NCI-H128 (cell line): ENCODE measurements around the gene LMOD2.
"Not testable (repeated sequence)": the region's sequence is repeated elsewhere in the genome, so short reads cannot be mapped to it uniquely, and the experiment has no call there.

Source experiments
- DNase-seq: peaks from one replicate; lab custom pipeline; 2025; ENCODE audit not compliant: unreplicated experiment; lab: John Stamatoyannopoulos, UW

The LMOD2 gene, protein sequence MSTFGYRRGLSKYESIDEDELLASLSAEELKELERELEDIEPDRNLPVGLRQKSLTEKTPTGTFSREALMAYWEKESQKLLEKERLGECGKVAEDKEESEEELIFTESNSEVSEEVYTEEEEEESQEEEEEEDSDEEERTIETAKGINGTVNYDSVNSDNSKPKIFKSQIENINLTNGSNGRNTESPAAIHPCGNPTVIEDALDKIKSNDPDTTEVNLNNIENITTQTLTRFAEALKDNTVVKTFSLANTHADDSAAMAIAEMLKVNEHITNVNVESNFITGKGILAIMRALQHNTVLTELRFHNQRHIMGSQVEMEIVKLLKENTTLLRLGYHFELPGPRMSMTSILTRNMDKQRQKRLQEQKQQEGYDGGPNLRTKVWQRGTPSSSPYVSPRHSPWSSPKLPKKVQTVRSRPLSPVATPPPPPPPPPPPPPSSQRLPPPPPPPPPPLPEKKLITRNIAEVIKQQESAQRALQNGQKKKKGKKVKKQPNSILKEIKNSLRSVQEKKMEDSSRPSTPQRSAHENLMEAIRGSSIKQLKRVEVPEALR

GRCh38 chr7:123655614-123656013 lies at the start of gene LMOD2:
LMOD2 (plus strand) TSS chr7:123655866; CDS start chr7:123655964, 98 bp downstream.
- DNase-seq: no peak

DNA sequence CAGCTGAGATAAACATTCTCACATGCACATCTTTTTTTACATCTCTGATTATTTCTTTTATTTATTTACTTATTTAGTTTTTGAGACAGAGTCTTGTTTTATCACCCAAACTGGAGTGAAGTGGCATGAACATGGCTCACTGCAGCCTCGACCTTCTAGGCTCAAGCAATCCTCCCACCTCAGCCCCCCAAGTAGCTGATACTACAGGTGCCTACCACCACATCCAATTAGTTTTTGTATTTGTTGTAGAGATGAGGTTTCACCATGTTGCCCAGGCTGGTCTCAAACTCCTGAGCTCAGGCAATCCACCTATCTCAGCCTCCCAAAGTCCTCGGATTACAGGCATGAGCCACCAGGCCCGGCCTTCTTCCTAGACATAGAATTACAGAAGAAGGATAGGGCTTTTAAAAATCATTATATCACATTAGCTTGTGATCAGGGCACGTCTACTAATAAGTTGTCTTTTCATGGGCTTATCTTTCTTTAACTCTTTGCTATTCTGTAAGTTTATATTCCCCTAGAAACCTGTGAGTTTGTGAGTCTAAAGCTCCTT lies 48.2 kb upstream of the LMOD2 start:
- no peak for DNase-seq

GRCh38 chr7:123608991-123609882 lies 46.4 kb upstream of the LMOD2 start:
- DNase-seq: no peak

GRCh38 chr7:123609883-123610239 lies 45.8 kb upstream of the LMOD2 start:
- DNase-seq: no peak

DNA sequence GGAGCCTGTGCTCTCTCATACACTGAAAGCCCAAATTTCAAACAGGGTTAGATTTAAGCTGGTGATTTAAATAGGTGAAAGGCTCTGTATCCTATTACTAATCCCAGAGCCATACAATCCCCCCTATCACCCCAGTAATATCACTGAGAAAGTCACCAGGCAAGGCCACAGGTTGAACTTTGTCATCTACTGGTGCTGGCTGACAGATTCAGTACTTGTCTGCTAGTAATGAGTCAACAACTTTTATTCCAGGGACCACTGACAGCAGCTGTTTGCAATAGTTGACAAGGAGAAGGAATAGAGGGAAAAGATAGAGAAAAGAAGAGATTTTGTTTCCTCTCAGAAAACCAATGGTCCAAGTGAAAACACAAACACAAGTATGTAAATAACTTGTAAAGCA lies 43.6 kb upstream of the LMOD2 start:
- no peak for DNase-seq

- no peak for DNase-seq
Measured at GRCh38 chr7:123615344-123615743, 40.3 kb upstream of the LMOD2 start.

- no peak for DNase-seq
Measured at GRCh38 chr7:123616223-123616622, 39.4 kb upstream of the LMOD2 start.

DNA sequence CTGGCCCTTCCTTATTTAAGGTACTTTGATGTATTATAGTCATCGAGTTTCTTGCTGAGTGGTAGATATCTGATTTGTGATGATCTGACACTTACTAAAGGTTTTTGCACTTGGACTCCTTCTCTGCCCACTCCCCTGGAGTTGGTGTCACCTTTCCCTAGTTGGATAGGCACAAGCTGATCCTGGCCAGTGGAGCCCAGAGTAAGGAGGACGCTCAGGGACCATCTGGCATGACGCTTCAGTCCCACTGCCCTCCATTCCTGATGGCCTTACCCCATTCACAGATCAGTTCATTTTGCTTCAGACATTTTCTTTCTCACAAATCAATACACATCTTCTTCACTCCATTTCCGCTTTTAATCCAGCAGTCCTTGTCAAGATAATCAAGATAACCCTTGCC lies 34.0 kb upstream of the LMOD2 start:
- DNase-seq: no peak

- no peak for DNase-seq
Measured at GRCh38 chr7:123622660-123623386, 32.8 kb upstream of the LMOD2 start.

DNA sequence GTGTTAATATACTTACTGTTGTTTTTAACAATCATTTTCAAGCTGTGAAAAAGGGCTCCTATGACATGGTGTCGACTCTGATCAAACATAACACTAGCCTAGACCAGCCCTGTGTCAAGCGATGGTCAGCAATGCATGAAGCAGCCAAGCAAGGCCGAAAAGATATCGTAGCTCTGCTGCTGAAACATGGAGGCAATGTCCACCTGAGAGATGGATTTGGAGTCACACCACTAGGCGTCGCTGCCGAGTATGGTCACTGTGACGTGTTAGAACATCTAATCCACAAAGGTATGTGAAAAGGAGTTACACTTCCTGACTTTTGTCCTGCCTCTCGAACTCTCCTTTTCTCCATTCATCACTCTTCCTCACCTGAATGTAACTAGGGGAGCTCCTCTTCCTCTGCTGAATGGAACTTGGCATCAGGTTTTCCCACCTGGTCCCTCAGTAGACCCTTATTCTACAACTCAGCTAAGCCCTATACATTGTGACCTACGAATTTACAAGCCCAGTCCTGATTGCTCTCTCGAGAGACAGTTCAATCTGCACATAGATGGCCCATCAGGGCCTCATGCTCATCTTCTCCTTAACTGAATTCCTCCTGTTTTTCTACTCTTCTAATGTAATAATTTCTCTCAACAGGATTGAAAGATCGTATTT lies 31.0 kb upstream of the LMOD2 start:
- no peak for DNase-seq

GRCh38 chr7:123625254-123625653 lies 30.4 kb upstream of the LMOD2 start:
- DNase-seq: no peak

DNA sequence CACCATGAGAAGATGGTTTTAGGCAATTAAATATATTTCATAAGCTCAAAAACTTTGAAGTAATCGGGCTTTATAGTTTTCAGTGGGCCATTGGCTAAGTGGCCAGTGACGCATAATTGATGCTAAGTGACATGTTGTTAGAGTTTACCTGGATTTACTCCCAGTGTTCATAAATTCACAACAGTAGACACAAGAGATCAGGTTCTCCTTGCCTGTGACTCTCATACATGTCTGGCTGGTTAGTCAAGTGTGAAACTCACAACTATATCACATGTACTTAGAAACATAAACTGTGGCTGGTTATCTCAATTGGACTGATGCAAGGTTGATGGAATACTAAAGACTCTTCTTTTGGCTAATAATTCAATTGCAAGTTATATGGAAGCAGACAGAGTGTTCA lies 27.8 kb upstream of the LMOD2 start:
- DNase-seq: no peak

DNA sequence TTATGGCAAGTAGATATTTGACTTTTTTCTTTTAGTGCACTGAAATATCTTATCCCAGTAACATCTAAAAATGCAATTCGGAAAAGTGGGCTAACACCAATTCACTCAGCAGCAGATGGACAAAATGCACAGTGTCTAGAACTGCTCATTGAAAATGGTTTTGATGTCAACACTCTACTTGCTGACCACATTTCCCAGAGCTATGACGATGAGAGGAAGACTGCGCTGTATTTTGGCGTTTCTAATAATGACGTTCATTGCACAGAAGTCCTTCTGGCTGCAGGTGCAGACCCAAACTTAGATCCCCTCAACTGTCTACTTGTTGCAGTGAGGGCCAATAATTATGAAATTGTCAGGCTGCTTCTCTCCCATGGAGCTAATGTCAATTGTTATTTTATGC lies 26.8 kb upstream of the LMOD2 start:
- DNase-seq: no peak

DNA sequence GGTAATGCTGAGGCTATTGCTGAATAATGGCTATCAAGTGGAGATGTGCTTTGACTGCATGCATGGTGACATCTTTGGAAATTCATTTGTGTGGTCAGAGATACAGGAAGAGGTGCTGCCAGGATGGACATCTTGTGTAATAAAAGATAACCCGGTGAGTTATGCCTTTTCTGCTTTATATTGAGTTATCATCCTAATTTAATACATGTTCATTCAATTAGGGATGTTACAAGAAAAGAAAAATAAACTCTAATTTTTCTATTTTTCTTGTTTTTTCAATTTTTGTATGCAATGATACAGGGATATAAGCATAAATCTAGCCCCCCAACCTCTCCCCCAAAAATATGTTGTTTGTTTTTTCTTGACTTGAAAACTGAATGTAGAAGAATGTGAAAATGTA lies 26.4 kb upstream of the LMOD2 start:
- DNase-seq: no peak

GRCh38 chr7:123632808-123633207 lies 22.9 kb upstream of the LMOD2 start:
- DNase-seq: no peak

- no peak for DNase-seq
Measured at GRCh38 chr7:123633553-123633952, 22.1 kb upstream of the LMOD2 start.

- DNase-seq: not testable (repeated sequence)
Measured at GRCh38 chr7:123634011-123634573, 21.6 kb upstream of the LMOD2 start.

DNA sequence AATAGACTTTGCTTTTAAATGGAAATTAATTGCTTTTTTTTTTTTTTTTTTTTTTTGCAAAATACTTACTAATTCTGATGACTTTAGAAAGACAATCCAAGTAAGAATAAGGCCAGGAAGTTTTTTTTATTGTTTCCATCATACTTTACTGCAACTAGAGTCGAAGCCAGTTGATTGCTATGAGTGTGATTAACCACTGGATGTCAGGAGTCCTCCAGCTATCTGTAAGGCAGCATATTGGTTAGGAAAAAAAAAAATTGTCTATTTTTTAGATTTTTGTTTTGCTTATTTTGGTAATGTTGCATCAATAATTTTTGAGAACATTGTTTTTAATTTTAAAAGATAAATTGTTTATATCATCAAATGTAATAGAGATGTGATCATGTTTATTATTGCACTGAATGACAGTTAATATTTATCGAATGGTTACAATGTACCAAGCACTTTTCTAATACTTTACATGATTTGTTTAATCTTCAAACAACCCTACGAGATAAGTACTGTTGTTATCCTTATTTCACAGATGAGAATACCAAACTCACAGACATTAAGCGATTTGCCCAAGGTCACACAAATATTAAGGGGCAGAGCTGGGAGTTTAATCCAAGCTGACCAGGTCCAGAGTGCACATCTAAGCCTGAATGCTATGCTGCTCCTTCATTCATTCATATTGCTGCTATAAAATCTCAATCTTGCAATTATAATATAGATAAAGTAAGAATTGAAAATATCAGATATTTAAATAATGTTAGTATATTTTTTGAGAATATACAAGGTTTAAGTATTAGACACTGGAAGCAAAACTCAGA lies 19.9 kb upstream of the LMOD2 start:
- no peak for DNase-seq

GRCh38 chr7:123637203-123637602 lies 18.5 kb upstream of the LMOD2 start:
- no peak for DNase-seq
